SK-N-SH (cell line): ENCODE measurements around the gene P2RY12. TPM values are rescaled to one million over a fixed set of nuclear protein-coding genes. Genes with fewer than 3 reads are reported as not detected.
"Not testable (repeated sequence)": the region's sequence is repeated elsewhere in the genome, so short reads cannot be mapped to it uniquely, and the experiment has no call there.

ENCODE experiments used
- CTCF ChIA-PET: fragments of 300-600, 350-600 bp; formaldehyde crosslinking; extraction: SDS; loops from one replicate; lab custom pipeline; 2021; lab: Yijun Ruan, JAX
- POLR2A ChIA-PET: fragments of 350-600 bp; sonication (Branson Sonifier 250); formaldehyde crosslinking; extraction: SDS; loops from one replicate; lab custom pipeline; 2020; ENCODE audit warnings: antibody characterized with exemption, inconsistent platforms; lab: Yijun Ruan, JAX
- DNase-seq: peaks from one replicate; pipeline ENCODE4 v3.0.0; 2012
- H2AFZ ChIP-seq: fragments of 200-600 bp; sonication (generic); 2 replicates; pipeline ENCODE4 v1.8.1; 2016; ENCODE audit warnings: antibody characterized with exemption, mild to moderate bottlenecking, low read depth
- H3F3A ChIP-seq: fragments of 200-600 bp; sonication (generic); replicated peaks from 2 replicates; pipeline ENCODE3; 2016; ENCODE audit warnings: antibody characterized with exemption, mild to moderate bottlenecking; ENCODE audit not compliant: insufficient read depth
- H3K27ac ChIP-seq, 2 experiments: fragments of 200-500 bp in 1 of 2; fragments of 200-600 bp in 1 of 2; sonication (Bioruptor generic) in 1 of 2; sonication (generic), shearing (Covaris generic) in 1 of 2; 2 replicates each; pipeline versions ENCODE4 v1.5.1 to v1.6.1; 2014 to 2016; ENCODE audit warnings: low read depth in 2 of 2, inconsistent platforms in 1 of 2, low read length in 1 of 2, mild to moderate bottlenecking in 1 of 2, mixed read lengths in 1 of 2
- H3K27me3 ChIP-seq: fragments of 200-600 bp; sonication (generic), shearing (Covaris generic); 2 replicates; pipeline ENCODE4 v1.6.1; 2016; ENCODE audit warnings: mixed run types; ENCODE audit not compliant: insufficient read depth
- H3K36me3 ChIP-seq, 2 experiments: fragments of 200-500 bp in 1 of 2; fragments of 200-600 bp in 1 of 2; sonication (Bioruptor generic) in 1 of 2; sonication (generic) in 1 of 2; replicated peaks in 1 of 2; 2 replicates each; pipeline versions ENCODE3 to v1.5.1; 2014 to 2016; ENCODE audit warnings: low read length in 1 of 2, mild to moderate bottlenecking in 1 of 2; ENCODE audit not compliant: insufficient read depth in 2 of 2, control insufficient read depth in 1 of 2
- H3K4me1 ChIP-seq, 2 experiments: fragments of 200-500 bp in 1 of 2; fragments of 200-600 bp in 1 of 2; sonication (Bioruptor generic) in 1 of 2; sonication (generic), shearing (Covaris generic) in 1 of 2; 2 replicates each; pipeline versions ENCODE4 v1.5.1 to v1.6.1; 2014 to 2016; ENCODE audit warnings: low read depth in 1 of 2, low read length in 1 of 2, mixed run types in 1 of 2; ENCODE audit not compliant: insufficient read depth in 2 of 2, control insufficient read depth in 1 of 2
- H3K4me2 ChIP-seq: fragments of 200-600 bp; sonication (generic), shearing (Covaris generic); 2 replicates; pipeline ENCODE4 v1.6.1; 2017; ENCODE audit warnings: mixed run types
- H3K4me3 ChIP-seq, 2 experiments: fragments of 200-500 bp in 1 of 2; fragments of 200-600 bp in 1 of 2; sonication (Bioruptor generic) in 1 of 2; sonication (generic), shearing (Covaris generic) in 1 of 2; 2 replicates each; pipeline versions ENCODE4 v1.5.1 to v1.8.1; 2014 to 2016; ENCODE audit warnings: low read depth in 2 of 2, inconsistent platforms in 1 of 2, low read length in 1 of 2, mild to moderate bottlenecking in 1 of 2, mixed read lengths in 1 of 2, moderate library complexity in 1 of 2
- H3K79me2 ChIP-seq: fragments of 200-600 bp; sonication (generic); 2 replicates; pipeline ENCODE4 v1.8.1; 2017; ENCODE audit warnings: mild to moderate bottlenecking; ENCODE audit not compliant: insufficient read depth
- H3K9ac ChIP-seq: fragments of 200-600 bp; sonication (generic); 2 replicates; pipeline ENCODE4 v1.6.1; 2017; ENCODE audit warnings: mixed run types
- H3K9me2 ChIP-seq: fragments of 200-600 bp; sonication (generic); 2 replicates; pipeline ENCODE4 v1.6.1; 2017; ENCODE audit warnings: mixed run types
- H3K9me3 ChIP-seq: fragments of 200-600 bp; sonication (generic); 2 replicates; pipeline ENCODE4 v1.6.1; 2017; ENCODE audit warnings: mixed run types, mild to moderate bottlenecking, moderate library complexity
- H4K20me1 ChIP-seq: fragments of 200-600 bp; sonication (generic); 2 replicates; pipeline ENCODE4 v1.6.1; 2017; ENCODE audit warnings: mild to moderate bottlenecking, mixed run types; ENCODE audit not compliant: insufficient read depth
- CHD2 ChIP-seq: fragments of 150-350 bp; IDR thresholded peaks from 2 replicates; pipeline ENCODE4 v1.6.1; 2018; ENCODE audit warnings: low read length; ENCODE audit not compliant: partially characterized antibody
- ELF1 ChIP-seq: IDR thresholded peaks from 2 replicates; pipeline ENCODE4 v1.4.0; 2012
- FOSL2 ChIP-seq: IDR thresholded peaks from 2 replicates; pipeline ENCODE4 v1.4.0; 2012; ENCODE audit warnings: low read depth, mild to moderate bottlenecking, moderate library complexity, borderline replicate concordance
- FOXJ3 ChIP-seq: sonication (generic); formaldehyde crosslinking; IDR thresholded peaks from 2 replicates; pipeline ENCODE4 v1.5.1; 2020; ENCODE audit warnings: mild to moderate bottlenecking, missing genetic modification reagents
- GABPA ChIP-seq: IDR thresholded peaks from 2 replicates; pipeline ENCODE4 v1.4.0; 2012; ENCODE audit warnings: low read depth, mild to moderate bottlenecking
- JUND ChIP-seq: IDR thresholded peaks from 2 replicates; pipeline ENCODE4 v1.4.0; 2012
- MAX ChIP-seq: IDR thresholded peaks from 2 replicates; pipeline ENCODE4 v1.4.0; 2012; ENCODE audit warnings: low read depth
- NRF1 ChIP-seq: IDR thresholded peaks from 2 replicates; pipeline ENCODE4 v1.6.1; 2012; ENCODE audit warnings: low read depth, mild to moderate bottlenecking, low read length
- RAD21 ChIP-seq: IDR thresholded peaks from 2 replicates; pipeline ENCODE4 v1.6.1; 2012; ENCODE audit warnings: mild to moderate bottlenecking, low read length
- RFX5 ChIP-seq: IDR thresholded peaks from 2 replicates; pipeline ENCODE4 v1.6.1; 2012; ENCODE audit warnings: mild to moderate bottlenecking, improper control_type of control experiment, low read length
- RXRA ChIP-seq: IDR thresholded peaks from 2 replicates; pipeline ENCODE4 v1.4.0; 2012; ENCODE audit warnings: low read depth, mild to moderate bottlenecking, borderline replicate concordance
- ZBTB33 ChIP-seq: IDR thresholded peaks from 2 replicates; pipeline ENCODE4 v1.4.0; 2012; ENCODE audit warnings: low read depth, borderline replicate concordance
- WGBS: methylation state at CpG from one replicate; pipeline ENCODE4 v1.1.6; 2017; ENCODE audit warnings: low lambda C conversion rate; 5-methylcytosine and 5-hydroxymethylcytosine counted together
- polyA plus RNA-seq, 3 experiments: library from polyadenylated mRNA; depleted of rRNA; stranded (reverse); fragments of >200 nt; gene quantifications; 2 replicates each; pipeline ENCODE4 v1.2.3, GENCODE V29; 2012
- TF ChIP-seq, protein P1 (sequence below): IDR thresholded peaks from 2 replicates; pipeline ENCODE4; 2012

P2RY12 gene
- polyA plus RNA-seq, 1 of the 3 experiments (the other 2 are of a cell fraction), result not detected

DNA sequence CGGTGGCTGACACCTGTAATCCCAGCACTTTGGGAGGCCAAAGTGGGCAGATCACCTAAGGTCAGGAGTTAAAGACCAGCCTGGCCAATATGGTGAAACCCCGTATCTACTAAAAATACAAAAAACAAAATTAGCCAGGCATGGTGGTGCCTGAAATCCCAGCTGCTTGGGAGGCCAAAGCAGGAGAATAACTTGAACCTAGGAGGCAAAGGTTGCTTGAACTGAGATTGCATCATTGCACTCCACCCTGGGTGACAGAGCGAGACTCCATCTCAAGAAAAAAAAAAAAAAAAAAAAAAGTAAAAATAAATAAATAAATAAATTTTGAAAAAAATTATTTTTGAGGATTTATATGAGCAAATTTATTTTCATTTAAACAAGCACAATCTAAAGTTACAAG, 7.6 kb upstream of the P2RY12 start:
- DNase-seq, H3K27me3 ChIP-seq, H3K9me3 ChIP-seq, H3K79me2 ChIP-seq, CTCF ChIA-PET, H4K20me1 ChIP-seq, H3K27ac ChIP-seq, H3K4me2 ChIP-seq, H3K4me1 ChIP-seq, H3K4me3 ChIP-seq, H3F3A ChIP-seq, H3K9ac ChIP-seq, H3K9me2 ChIP-seq, H2AFZ ChIP-seq, H3K36me3 ChIP-seq, POLR2A ChIA-PET: not testable (repeated sequence)
- WGBS, result 45% methylated on average over 3 of the region's 3 CpGs

DNA sequence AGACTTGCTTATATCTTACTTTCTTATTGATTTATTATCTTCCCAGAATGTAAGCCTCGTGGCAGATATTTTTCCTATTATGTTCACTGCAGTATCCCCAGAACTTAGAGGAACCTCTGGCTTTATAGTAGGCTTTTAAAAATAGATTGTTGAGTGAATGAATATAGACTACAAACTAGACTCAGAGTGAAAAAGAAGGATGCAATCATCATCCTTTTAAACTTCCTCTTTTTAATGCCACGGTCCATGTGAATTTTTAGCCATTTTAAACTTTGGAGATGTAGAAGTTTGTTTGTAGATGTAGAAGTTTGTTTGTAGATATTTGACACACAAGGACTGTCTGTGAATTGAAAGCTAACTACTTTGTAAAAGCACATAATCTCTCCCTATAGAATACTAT, 7.2 kb upstream of the P2RY12 start:
- ChIA-PET POLR2A (no interaction called here), CTCF (interaction anchor here (0.7 kb wide), 1 partner anchor 67 kb away, joined by 3 read pairs; no protein-coding TSS in a partner anchor)
- Histone ChIP-seq H4K20me1 (no peaks in the 10 kb centered on the region), H3K4me3 (no peak overlapping the region), H3K9ac (no peak overlapping the region), H3K9me3 (no peaks in the 10 kb centered on the region), H3K9me2 (no peaks in the 10 kb centered on the region), H3K27me3 (no peaks in the 10 kb centered on the region; the same call in 1 of the 2 replicates), H3F3A (no peaks in the 10 kb centered on the region), H3K4me1 (no peaks in the 10 kb centered on the region; a peak in 1 of 4 replicates), H3K36me3 (no peaks in the 10 kb centered on the region), H3K4me2 (no peak overlapping the region), H2AFZ (no peak overlapping the region), H3K79me2 (no peaks in the 10 kb centered on the region), H3K27ac (no peak overlapping the region)
- DNase-seq, result no peak
- WGBS, result 43% methylated on average over 2 of the region's 2 CpGs
- TF ChIP-seq FOXJ3 (CRISPR knock-in tag) (no peak), MAX (no peak), NRF1 (no peak), ZBTB33 (no peak), RFX5 (no peak)
- TF ChIP-seq, all 33 proteins: peak for 0

DNA sequence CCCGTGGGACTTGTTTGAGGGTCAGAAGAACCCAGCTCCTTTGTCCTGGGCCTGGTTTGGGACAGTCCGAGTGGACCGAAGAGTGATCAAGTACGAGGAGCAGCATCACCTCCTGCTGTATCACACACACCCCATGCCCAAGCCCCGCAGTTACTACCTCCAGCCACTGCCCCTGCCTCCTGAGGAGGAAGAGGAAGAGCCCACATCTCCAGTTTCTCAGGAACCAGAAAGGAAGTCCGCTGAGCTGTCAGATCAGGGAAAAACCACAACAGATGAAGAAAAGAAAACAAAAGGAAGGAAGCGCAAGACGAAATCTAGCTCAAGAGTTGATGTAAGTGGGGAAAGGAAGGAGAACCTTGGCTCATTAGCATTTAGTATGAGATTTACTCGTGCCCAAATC, 3.3 kb upstream of the P2RY12 start:
- Histone ChIP-seq H3K9me3 (no peaks in the 10 kb centered on the region), H3K36me3 (no peaks in the 10 kb centered on the region), H3F3A (no peaks in the 10 kb centered on the region), H3K79me2 (no peaks in the 10 kb centered on the region), H4K20me1 (no peaks in the 10 kb centered on the region), H3K9ac (no peak overlapping the region), H3K27ac (no peak overlapping the region), H3K4me3 (no peak overlapping the region), H2AFZ (no peak overlapping the region), H3K27me3 (no peaks in the 10 kb centered on the region; the same call in 1 of the 2 replicates), H3K9me2 (no peaks in the 10 kb centered on the region; the same call in 1 of the 2 replicates), H3K4me1 (peaks cover 0 to 5% of the 10 kb centered on the region in 2 experiments; a peak in 2 of 4 replicates), H3K4me2 (no peak overlapping the region)
- POLR2A ChIA-PET, result no interaction called here
- CTCF ChIA-PET, result interaction anchor here (1.0 to 1.5 kb wide), 2 partner anchors 9 to 61 kb away, joined by 3 to 5 read pairs; no protein-coding TSS in a partner anchor
- 65% methylated on average over 9 of the region's 9 CpGs for WGBS
- TF ChIP-seq RXRA, result no peak
- no peak for TF ChIP-seq ELF1
- no peak for TF ChIP-seq JUND
- TF ChIP-seq ZBTB33, result no peak
- TF ChIP-seq FOXJ3 (CRISPR knock-in tag), result no peak
- TF ChIP-seq FOSL2, result no peak
- no peak for TF ChIP-seq CHD2
- TF ChIP-seq RAD21, result no peak
- TF ChIP-seq, protein P1, sequence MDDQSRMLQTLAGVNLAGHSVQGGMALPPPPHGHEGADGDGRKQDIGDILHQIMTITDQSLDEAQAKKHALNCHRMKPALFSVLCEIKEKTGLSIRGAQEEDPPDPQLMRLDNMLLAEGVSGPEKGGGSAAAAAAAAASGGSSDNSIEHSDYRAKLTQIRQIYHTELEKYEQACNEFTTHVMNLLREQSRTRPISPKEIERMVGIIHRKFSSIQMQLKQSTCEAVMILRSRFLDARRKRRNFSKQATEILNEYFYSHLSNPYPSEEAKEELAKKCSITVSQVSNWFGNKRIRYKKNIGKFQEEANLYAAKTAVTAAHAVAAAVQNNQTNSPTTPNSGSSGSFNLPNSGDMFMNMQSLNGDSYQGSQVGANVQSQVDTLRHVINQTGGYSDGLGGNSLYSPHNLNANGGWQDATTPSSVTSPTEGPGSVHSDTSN, result no peak
- TF ChIP-seq GABPA, result no peak
- DNase-seq, result no peak
